Astrocyte of the cerebellum (primary cell): ENCODE results near the gene GCN1.
"Not testable (repeated sequence)": the region's sequence is repeated elsewhere in the genome, so short reads cannot be mapped to it uniquely, and the experiment has no call there.

Experiments used
- DNase-seq: peaks from one replicate; pipeline ENCODE4 v3.0.0-alpha.2; 2011; ENCODE audit warnings: low read depth
- H3K4me3 ChIP-seq: 2 replicates; pipeline ENCODE4 v1.5.1; 2011; ENCODE audit warnings: mild to moderate bottlenecking, low read depth, low read length, moderate library complexity
- in situ Hi-C: cut with HindIII; loops from 2 replicates; pipeline ENCODE4 v1.10.0; 2017; ENCODE audit warnings: low sequenced_read_pairs
- TF ChIP-seq, protein P1 (sequence below): IDR thresholded peaks from 2 replicates; pipeline ENCODE4 v1.5.1; 2012; ENCODE audit warnings: low read length, low read depth, moderate library complexity, mild to moderate bottlenecking; ENCODE audit errors: missing control alignments

GCN1 gene

DNA sequence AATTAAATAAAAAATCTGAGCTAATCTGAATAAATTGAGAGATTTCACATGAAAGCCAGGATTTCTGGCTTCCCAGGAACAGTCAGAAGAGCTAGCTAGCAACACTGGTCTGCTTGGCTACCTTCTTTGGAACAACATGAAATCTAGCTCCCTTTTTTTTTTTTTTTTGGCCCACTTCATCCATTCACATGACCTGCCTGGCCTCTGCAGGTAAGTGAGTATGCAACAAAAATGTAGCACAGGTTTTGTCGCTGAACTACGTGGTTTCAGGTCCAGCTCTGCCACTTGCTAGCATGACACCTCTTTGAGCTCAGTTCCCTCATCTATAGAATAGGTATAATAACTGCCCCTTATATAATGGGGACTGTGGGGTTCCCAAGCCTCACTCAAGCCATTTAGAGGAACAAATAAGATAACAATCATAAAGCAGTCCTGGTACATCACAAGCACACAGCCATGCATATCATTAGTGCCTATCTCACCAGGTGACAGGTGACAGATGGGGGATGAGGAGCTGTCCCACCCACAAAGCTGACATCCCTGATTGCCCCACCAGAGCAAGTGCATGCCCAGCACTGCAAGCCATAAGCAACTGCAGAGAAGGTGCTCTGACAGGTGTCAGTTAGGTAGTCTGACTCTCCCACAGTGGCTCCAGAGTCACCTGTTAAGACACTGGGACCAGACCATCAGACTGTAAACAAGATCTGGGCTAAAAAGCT lies 45.4 kb upstream of the GCN1 start:
- TF ChIP-seq, protein P1, sequence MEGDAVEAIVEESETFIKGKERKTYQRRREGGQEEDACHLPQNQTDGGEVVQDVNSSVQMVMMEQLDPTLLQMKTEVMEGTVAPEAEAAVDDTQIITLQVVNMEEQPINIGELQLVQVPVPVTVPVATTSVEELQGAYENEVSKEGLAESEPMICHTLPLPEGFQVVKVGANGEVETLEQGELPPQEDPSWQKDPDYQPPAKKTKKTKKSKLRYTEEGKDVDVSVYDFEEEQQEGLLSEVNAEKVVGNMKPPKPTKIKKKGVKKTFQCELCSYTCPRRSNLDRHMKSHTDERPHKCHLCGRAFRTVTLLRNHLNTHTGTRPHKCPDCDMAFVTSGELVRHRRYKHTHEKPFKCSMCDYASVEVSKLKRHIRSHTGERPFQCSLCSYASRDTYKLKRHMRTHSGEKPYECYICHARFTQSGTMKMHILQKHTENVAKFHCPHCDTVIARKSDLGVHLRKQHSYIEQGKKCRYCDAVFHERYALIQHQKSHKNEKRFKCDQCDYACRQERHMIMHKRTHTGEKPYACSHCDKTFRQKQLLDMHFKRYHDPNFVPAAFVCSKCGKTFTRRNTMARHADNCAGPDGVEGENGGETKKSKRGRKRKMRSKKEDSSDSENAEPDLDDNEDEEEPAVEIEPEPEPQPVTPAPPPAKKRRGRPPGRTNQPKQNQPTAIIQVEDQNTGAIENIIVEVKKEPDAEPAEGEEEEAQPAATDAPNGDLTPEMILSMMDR = no peak
- in situ Hi-C loops = no loop called here
- H3K4me3 ChIP-seq = no peak overlapping the region
- DNase-seq = no peak

DNA sequence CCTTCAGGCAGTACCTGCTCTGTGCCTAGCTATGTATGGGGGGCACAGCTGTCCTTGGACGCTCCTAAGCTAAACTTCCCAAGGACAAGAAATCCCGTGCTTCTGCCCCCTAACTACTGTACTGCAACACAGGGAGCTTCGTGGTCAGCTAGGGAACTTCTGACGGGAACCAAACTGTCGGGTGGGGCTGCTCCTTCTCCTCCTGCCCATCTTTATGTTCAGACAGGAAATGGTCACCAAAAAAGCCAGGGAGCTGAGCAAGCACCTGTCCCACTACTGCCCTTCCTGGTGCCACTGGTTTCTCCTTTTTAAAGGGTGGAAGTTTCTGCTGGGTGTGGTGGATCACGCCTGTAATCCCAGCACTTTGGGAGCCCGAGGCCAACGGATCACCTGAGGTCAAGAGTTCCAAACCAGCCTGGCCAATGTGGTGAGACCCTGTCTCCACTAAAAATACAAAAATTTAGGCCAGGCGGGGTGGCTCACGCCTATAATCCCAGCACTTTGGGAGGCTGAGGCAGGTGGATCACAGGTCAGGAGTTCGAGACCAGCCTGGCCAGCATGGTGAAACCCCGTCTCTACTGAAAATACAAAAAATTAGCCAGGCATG lies 44.4 kb upstream of the GCN1 start:
- H3K4me3 ChIP-seq = no peak overlapping the region
- no peak for DNase-seq
- in situ Hi-C loops = no loop called here
- TF ChIP-seq, protein P1 = no peak

DNA sequence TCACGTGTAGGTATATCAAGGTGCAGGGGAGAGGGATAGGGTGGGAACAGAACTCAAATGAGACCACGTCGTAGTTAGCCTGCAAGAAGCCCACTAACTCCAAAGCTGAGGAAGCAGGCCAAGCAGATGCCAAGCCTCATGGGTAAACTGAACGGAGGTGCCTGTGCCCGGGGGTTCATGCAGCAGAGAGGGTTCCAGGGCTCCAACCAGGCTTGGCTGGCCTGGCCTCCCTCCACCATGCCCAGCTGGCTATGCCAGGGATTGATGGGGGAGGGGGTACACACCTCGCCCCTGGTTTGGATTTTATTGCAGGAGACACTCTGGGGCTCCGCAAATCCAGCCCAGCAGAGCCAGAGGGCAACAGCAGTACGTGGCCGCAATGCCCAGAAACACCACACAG lies 43.7 kb upstream of the GCN1 start:
- H3K4me3 ChIP-seq = no peak overlapping the region
- no peak for DNase-seq
- TF ChIP-seq, protein P1 = no peak
- in situ Hi-C loops = no loop called here

DNA sequence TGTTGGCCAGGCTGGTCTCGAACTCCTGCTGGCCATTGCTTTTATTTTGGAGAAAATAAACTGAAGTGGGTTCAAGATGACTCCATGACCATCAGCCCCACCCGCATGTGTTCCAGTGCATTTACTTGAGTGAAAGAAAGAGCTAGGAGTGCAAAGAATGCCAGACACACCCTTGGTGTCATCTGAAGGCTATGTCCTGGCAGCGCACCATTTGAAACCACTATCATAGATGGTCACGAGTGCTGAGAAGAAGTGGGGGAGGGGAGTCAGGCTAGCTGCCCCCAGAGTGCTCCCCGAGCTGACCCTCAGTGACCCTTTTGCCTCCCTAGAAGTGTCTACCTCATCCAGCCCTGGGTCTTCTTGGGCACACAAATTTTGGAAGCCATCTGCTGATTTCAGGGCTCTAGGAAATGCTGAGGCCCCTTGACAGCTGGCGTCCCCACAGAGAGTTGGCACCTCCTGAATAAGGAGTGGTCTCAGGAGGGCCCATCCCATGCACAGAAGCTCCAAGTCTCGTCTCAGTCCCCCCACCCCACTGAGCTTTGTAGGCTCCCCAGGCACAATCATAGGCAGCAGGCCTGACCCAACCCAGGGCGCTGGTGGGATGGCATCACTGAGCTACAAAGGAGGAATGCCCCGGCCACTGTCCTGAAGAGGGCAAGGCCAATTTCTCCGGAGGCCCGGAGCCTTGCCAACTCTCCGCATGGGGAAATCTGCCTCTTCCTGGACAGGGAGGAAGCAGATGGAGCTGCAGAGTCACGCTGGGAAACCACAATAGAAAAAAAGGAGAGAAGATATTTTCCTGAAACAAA lies 43.1 kb upstream of the GCN1 start:
- H3K4me3 ChIP-seq = no peak overlapping the region
- peak; percentile 62 for DNase-seq
- TF ChIP-seq, protein P1 = no peak
- in situ Hi-C loops = no loop called here

DNA sequence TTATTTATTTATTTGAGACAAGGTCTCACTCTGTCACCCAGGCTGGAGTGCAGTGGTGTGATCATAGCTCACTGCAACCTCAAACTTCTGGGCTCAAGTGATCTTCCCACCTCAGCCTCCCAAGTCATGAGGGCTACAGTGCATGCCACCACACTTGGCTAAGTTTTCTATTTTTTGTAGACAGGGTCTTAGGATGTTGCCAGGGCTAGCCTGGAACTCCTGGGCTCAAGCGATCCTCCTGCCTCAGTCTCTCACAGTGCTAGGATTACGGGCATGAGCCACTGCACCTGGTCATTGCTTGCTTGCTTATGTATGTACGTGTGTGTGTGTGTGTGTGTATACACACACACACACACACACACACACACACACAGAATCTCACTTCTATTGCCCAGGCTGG lies 42.3 kb upstream of the GCN1 start:
- H3K4me3 ChIP-seq, in situ Hi-C loops, DNase-seq: not testable (repeated sequence)

DNA sequence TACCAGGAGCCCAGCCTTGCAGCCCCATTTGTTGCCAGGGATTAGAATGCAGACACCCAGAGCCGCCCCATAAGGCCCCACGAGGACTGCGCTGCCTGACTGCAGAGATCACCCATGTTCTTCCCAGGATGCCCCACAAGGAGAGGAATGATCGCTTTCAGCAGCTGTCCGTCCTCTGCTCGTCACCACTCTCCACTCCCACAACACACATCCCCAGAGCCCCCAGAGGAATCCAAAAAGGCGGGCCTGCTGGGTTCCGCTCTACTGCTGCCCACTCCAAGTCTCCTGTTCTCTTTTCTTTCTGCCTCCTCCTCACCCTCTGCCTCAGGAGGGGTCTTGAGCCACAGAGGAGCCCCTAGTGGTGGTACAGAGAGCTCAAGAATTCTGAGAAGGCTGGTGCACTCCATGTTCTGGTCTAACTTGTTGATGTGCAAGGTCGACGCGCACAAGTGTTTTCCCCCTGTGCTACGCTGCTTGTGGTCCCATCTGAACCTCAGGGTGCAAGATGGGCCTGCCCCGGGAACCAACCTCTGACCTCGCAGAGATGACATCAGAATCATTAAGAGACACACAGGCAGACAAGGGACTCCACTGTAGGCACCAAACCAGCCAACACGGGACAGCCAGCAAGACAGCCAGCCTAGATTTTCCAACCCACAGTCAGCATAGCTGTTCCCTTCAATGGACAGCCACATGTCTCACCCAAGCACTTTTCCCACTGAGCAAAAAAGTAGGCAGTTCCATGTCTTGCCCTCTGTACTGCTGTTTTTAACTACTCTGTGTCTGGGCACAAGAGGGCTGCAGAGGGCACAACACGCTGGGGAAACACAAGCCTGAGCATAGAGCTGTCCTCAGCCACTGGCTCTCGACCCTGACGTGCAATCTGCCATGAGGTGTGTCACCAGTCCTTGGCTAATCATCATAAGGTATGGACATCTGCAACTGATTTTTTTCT lies 41.1 kb upstream of the GCN1 start:
- TF ChIP-seq, protein P1 = peak; percentile 60
- DNase-seq = no peak
- in situ Hi-C loops = no loop called here
- no peak overlapping the region for H3K4me3 ChIP-seq
